Activated naive CD4-positive, alpha-beta T cell treated with anti-CD3 and anti-CD28 coated beads, Interleukin-2, amount 50 U/mL, for 16 hours (primary cell): Measurements from ENCODE around the gene PITX1.
"Not testable (repeated sequence)": the region's sequence is repeated elsewhere in the genome, so short reads cannot be mapped to it uniquely, and the experiment has no call there.

Source experiments
- DNase-seq: peaks from one replicate; pipeline ENCODE4 v3.0.0-alpha.2; 2020

The PITX1 gene

GRCh38 chr5:135033901-135034235 is at the start of gene PITX1:
PITX1 (minus strand) TSS chr5:135034228; CDS start chr5:135033881, 347 bp downstream.
- DNase-seq, result no peak

- DNase-seq, result not testable (repeated sequence)
Observed at GRCh38 chr5:135083334-135083733, 49.3 kb upstream of the PITX1 start.

- DNase-seq, result no peak
Observed at GRCh38 chr5:135081240-135081639, 47.2 kb upstream of the PITX1 start.

- DNase-seq, result no peak
Observed at GRCh38 chr5:135079760-135080159, 45.7 kb upstream of the PITX1 start.

GRCh38 chr5:135079099-135079681 is 45.2 kb upstream of the PITX1 start:
- no peak for DNase-seq

GRCh38 chr5:135076801-135077200 is 42.8 kb upstream of the PITX1 start:
- DNase-seq, result no peak

GRCh38 chr5:135076051-135076491 is 42.0 kb upstream of the PITX1 start:
- no peak for DNase-seq

GRCh38 chr5:135075621-135076020 is 41.6 kb upstream of the PITX1 start:
- DNase-seq, result no peak

- no peak for DNase-seq
Observed at GRCh38 chr5:135073761-135074345, 39.8 kb upstream of the PITX1 start.

- DNase-seq, result no peak
Observed at GRCh38 chr5:135072387-135073281, 38.6 kb upstream of the PITX1 start.

GRCh38 chr5:135071311-135071710 is 37.3 kb upstream of the PITX1 start:
- no peak for DNase-seq

GRCh38 chr5:135069895-135070657 is 36.0 kb upstream of the PITX1 start:
- DNase-seq, result no peak

- no peak for DNase-seq
Observed at GRCh38 chr5:135069016-135069770, 35.2 kb upstream of the PITX1 start.

GRCh38 chr5:135067587-135067986 is 33.6 kb upstream of the PITX1 start:
- DNase-seq, result no peak

- DNase-seq, result no peak
Observed at GRCh38 chr5:135066781-135067180, 32.8 kb upstream of the PITX1 start.

GRCh38 chr5:135065306-135066265 is 31.6 kb upstream of the PITX1 start:
- no peak for DNase-seq

GRCh38 chr5:135064235-135064570 is 30.2 kb upstream of the PITX1 start:
- DNase-seq, result no peak

GRCh38 chr5:135063511-135064234 is 29.6 kb upstream of the PITX1 start:
- no peak for DNase-seq

GRCh38 chr5:135063056-135063445 is 29.0 kb upstream of the PITX1 start:
- DNase-seq, result no peak

GRCh38 chr5:135062216-135063055 is 28.4 kb upstream of the PITX1 start:
- no peak for DNase-seq
